Mesothelial cell of epicardium (in vitro differentiated cells): ENCODE measurements around the gene ABCA6. TPM values are rescaled to one million over a fixed set of nuclear protein-coding genes. Genes with fewer than 3 reads are reported as not detected.

Experiments
- DNase-seq, 2 experiments: peaks; one replicate each; pipeline ENCODE4 v3.0.0; 2021; ENCODE audit warnings: low spot score in 2 of 2; ENCODE audit not compliant: unreplicated experiment in 2 of 2
- H3K27ac Mint-ChIP-seq: 2 replicates; pipeline ENCODE4 v1.8.0; 2021; ENCODE audit warnings: mixed read lengths
- H3K27me3 Mint-ChIP-seq: 2 replicates; pipeline ENCODE4 v1.8.0; 2021; ENCODE audit warnings: low read depth, mixed read lengths
- H3K36me3 Mint-ChIP-seq: 2 replicates; pipeline ENCODE4 v1.8.0; 2021; ENCODE audit warnings: mixed read lengths
- H3K4me1 Mint-ChIP-seq: 2 replicates; pipeline ENCODE4 v1.8.0; 2021; ENCODE audit warnings: mixed read lengths
- H3K4me3 Mint-ChIP-seq: 2 replicates; pipeline ENCODE4 v1.8.0; 2021; ENCODE audit warnings: mild to moderate bottlenecking, moderate library complexity, mixed read lengths
- H3K9me3 Mint-ChIP-seq: 2 replicates; pipeline ENCODE4 v1.8.0; 2021; ENCODE audit warnings: mixed read lengths
- total RNA-seq: library from RNA; stranded (reverse); gene quantifications from 3 replicates; pipeline ENCODE4 v1.2.1, GENCODE V29; 2021
- TF ChIP-seq, protein P1 (sequence below): fragments of 200-600 bp; sonication (generic); IDR thresholded peaks from one replicate; pipeline ENCODE4 v1.5.0; 2021; ENCODE audit warnings: antibody characterized with exemption; ENCODE audit not compliant: unreplicated experiment

Gene ABCA6, protein sequence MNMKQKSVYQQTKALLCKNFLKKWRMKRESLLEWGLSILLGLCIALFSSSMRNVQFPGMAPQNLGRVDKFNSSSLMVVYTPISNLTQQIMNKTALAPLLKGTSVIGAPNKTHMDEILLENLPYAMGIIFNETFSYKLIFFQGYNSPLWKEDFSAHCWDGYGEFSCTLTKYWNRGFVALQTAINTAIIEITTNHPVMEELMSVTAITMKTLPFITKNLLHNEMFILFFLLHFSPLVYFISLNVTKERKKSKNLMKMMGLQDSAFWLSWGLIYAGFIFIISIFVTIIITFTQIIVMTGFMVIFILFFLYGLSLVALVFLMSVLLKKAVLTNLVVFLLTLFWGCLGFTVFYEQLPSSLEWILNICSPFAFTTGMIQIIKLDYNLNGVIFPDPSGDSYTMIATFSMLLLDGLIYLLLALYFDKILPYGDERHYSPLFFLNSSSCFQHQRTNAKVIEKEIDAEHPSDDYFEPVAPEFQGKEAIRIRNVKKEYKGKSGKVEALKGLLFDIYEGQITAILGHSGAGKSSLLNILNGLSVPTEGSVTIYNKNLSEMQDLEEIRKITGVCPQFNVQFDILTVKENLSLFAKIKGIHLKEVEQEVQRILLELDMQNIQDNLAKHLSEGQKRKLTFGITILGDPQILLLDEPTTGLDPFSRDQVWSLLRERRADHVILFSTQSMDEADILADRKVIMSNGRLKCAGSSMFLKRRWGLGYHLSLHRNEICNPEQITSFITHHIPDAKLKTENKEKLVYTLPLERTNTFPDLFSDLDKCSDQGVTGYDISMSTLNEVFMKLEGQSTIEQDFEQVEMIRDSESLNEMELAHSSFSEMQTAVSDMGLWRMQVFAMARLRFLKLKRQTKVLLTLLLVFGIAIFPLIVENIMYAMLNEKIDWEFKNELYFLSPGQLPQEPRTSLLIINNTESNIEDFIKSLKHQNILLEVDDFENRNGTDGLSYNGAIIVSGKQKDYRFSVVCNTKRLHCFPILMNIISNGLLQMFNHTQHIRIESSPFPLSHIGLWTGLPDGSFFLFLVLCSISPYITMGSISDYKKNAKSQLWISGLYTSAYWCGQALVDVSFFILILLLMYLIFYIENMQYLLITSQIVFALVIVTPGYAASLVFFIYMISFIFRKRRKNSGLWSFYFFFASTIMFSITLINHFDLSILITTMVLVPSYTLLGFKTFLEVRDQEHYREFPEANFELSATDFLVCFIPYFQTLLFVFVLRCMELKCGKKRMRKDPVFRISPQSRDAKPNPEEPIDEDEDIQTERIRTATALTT (N-terminal part only)
- 0.11 to 0.79 TPM (median 0.42 TPM) in 3 replicates for total RNA-seq

DNA sequence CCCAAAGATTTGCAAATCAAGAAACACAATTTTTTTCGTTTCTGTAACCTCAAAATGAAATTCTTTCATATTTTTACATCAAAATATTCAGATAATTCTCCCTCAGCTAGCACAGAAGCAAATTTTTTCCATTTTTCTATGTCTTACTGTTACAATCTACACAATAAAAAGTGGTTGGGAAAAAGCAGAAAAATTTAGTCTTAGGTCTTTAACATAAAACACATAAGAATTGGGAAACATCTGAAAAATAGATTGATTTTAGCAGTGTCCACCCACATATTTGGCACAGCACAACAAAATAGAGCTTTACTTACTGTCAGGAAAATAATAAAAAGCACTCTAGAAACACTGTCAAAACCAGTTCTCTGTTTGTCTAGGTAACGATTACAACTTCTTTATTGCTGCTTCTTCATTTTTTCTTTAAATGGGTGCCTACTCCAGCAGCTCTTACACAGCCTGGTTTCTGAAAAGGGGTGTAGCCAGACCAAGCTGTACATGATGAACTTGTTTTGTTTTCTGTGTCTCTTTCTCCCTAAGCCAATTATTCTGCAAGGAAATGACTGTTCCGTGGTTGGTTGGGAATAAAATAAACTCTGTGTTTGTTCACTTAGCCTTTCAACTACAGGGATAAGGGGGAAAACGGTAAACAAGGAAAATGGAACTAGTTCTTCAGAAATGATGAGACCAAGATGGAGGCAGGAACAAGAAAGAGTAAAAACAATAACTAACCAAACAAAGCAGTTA is at the start of gene ABCA6:
Gene ABCA6 (minus strand): TSS at position 465 of the 744 bp plus-strand sequence. CDS start 1,192 bp downstream, outside the sequence.
- H3K27me3 Mint-ChIP-seq: peaks cover 33% of the 10 kb centered on the region
- H3K9me3 Mint-ChIP-seq: peaks cover 6% of the 10 kb centered on the region
- peaks cover 8% of the 10 kb centered on the region for H3K4me1 Mint-ChIP-seq
- peak within 1 kb of the TSS; percentile 16 for H3K27ac Mint-ChIP-seq
- DNase-seq: no peak
- no peaks in the 10 kb centered on the region for H3K36me3 Mint-ChIP-seq
- TF ChIP-seq, protein P1, sequence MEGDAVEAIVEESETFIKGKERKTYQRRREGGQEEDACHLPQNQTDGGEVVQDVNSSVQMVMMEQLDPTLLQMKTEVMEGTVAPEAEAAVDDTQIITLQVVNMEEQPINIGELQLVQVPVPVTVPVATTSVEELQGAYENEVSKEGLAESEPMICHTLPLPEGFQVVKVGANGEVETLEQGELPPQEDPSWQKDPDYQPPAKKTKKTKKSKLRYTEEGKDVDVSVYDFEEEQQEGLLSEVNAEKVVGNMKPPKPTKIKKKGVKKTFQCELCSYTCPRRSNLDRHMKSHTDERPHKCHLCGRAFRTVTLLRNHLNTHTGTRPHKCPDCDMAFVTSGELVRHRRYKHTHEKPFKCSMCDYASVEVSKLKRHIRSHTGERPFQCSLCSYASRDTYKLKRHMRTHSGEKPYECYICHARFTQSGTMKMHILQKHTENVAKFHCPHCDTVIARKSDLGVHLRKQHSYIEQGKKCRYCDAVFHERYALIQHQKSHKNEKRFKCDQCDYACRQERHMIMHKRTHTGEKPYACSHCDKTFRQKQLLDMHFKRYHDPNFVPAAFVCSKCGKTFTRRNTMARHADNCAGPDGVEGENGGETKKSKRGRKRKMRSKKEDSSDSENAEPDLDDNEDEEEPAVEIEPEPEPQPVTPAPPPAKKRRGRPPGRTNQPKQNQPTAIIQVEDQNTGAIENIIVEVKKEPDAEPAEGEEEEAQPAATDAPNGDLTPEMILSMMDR: no peak
- no peak within 1 kb of the TSS for H3K4me3 Mint-ChIP-seq

DNA sequence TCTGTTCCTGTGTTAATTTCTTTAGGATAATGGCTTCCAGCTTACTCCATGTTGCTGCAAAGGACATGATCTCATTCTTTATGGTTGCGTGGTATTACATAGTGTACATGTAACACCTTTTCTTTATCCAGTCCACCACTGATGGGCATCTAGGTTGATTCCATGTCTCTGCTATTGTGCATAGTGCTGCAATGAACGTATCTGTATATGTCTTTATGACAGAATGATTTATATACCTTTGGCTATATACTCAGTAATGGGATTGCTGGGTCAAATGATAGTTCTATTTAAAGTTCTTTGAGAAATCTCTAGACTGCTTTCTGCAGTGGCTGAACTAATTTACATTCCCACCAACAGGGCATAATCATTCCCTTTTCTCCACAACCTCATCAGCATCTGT is 47.1 kb upstream of the ABCA6 start:
- no peaks in the 10 kb centered on the region for H3K36me3 Mint-ChIP-seq
- peaks cover 14% of the 10 kb centered on the region for H3K4me1 Mint-ChIP-seq
- H3K27ac Mint-ChIP-seq: no peak overlapping the region
- DNase-seq: no peak
- H3K4me3 Mint-ChIP-seq: no peak overlapping the region
- no peaks in the 10 kb centered on the region for H3K9me3 Mint-ChIP-seq
- TF ChIP-seq, protein P1: no peak
- H3K27me3 Mint-ChIP-seq: no peaks in the 10 kb centered on the region

DNA sequence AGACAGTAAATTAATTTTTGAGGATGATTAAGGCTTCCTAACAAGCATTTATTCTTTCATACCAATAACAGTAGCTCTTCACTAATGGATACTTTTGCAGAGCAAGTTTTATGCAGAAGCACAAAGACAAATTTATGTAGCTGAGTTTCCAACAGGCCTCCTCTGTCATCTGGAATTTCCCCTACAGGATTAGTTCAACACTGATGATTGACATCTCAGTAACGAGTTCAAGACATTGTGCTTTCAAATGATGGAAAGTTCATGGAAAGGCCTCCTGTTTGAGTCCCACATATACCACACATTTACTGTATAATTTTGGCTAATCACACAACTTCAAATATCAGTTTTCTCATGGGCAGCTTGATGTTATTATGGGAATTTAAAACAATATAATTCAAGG is 46.4 kb upstream of the ABCA6 start:
- TF ChIP-seq, protein P1: no peak

DNA sequence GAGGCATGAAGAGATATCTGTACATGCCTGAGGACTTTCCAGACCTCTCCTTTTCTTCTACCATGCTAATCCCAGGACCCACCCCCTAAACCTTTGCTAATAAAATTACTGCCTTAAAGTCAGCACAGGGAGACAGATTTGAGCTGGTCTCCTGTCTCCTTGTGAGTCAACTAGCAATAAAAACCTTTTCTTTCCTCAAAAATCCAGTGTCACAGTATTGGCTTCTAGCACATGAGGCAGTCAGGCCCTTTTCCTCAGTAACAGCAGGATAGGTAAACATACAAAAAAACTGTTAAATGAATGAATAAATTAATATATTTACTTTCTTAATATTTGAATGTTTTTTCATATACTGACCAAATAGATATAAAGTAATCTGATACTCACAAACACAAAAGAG is 45.6 kb upstream of the ABCA6 start:
- H3K4me3 Mint-ChIP-seq: no peak overlapping the region
- TF ChIP-seq, protein P1: no peak
- H3K27me3 Mint-ChIP-seq: no peaks in the 10 kb centered on the region
- H3K27ac Mint-ChIP-seq: peak overlapping the region; percentile 47
- no peaks in the 10 kb centered on the region for H3K36me3 Mint-ChIP-seq
- H3K4me1 Mint-ChIP-seq: peaks cover 14% of the 10 kb centered on the region
- DNase-seq: no peak
- no peaks in the 10 kb centered on the region for H3K9me3 Mint-ChIP-seq

More for the DNA sequence above, 46.4 kb upstream of the ABCA6 start:
- Mint-ChIP-seq H3K4me3 (no peak overlapping the region), H3K36me3 (no peaks in the 10 kb centered on the region), H3K4me1 (peaks cover 14% of the 10 kb centered on the region), H3K27ac (no peak overlapping the region), H3K27me3 (no peaks in the 10 kb centered on the region), H3K9me3 (no peaks in the 10 kb centered on the region)
- no peak for DNase-seq
